Measurements from ENCODE around the gene TMPRSS12.
A peak's percentile ranks its signal among the peaks of the same experiment; 100 is the strongest.
"Not testable (repeated sequence)": the region's sequence is repeated elsewhere in the genome, so short reads cannot be mapped to it uniquely, and the experiment has no call there.

Gene TMPRSS12

DNA sequence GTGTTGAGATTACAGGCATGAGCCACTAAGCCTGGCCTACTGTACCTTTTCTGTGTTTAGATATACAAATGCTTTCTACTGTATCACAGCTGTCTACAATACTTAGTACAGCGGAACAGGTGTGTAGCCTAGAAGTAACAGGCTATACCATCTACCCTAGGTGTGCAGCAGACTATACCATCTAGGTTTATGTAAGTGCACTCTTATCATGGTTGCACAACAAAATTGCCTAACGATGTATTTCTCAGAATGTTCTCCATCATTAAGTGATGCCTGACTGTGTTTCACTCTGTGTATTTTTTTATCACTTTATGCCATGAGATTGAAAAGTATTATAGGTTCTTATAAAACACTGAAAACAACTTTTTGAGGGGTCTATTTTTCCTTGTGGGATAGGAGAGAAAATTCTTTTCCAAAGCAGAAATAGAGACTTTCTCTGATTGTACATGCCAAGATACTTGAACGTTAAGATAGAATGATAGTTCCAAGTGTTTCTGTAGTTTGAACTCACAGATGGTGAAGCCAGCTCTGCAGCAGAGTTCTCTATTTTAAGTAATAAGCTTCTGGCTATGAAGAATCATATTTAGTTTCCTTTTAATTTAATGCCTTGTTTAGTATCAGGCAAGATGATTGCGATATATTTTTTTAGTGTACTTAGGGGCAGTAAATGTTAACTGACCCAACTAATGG, 17.0 kb downstream of the TMPRSS12 start:
- no peak for DNase-seq

DNA sequence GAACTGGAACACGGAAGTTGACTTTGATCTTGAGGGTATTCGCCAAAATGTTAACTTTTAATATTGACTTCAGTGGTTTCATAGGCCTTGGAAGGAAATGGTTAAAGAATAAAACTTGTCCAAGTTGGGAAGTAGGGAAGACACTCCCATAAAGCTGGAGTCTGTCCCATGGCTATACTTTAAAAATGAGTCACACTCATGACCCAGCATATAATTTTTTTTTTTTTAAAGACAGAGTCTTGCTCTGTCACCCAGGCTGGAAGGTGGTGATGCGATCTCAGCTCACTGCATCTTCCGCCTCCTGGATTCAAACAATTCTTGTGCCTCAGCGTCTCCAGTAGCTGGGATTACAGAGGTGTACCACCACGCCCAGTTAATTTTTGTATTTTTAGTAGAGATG, 19.6 kb downstream of the TMPRSS12 start:
- DNase-seq = peak; percentile 77

GRCh38 chr12:50865266-50865665, 22.5 kb downstream of the TMPRSS12 start:
- no peak for DNase-seq

DNA sequence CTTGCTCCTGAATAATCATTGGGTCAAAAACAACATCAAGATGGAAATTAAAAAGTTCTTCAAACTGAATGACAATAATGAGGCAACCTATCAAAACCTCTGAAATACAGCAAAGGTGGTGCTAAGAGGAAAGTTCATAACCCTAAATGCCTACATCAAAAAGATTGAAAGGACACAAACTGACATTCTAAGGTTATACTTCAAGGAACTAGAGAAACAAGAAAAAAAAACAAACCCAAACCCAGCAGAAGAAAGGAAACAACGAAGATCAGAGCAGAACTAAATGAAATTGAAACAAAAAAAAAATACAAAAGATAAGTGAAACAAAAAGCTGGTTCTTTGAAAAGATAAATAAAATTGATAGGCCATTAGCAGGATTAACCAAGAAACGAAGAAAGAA, 26.2 kb downstream of the TMPRSS12 start:
- DNase-seq = not testable (repeated sequence)

DNA sequence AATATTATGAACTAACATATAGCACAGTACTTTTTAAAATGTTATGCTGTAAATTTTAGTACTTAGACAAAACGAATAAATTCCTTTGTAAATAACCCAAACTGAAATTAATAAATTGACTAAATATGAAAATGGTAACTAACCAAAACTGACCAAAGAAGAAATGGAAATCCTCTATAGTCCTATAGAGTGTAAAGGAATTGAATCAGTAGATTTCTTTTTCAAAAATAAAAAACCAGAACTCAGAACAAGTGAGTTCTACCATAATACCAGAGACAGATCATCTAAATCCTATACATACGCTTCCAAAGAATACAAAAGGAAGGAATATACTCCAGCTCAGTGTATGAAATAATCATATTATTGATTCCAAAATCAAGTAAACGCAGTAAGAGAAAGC, 39.8 kb downstream of the TMPRSS12 start:
- DNase-seq = no peak

DNA sequence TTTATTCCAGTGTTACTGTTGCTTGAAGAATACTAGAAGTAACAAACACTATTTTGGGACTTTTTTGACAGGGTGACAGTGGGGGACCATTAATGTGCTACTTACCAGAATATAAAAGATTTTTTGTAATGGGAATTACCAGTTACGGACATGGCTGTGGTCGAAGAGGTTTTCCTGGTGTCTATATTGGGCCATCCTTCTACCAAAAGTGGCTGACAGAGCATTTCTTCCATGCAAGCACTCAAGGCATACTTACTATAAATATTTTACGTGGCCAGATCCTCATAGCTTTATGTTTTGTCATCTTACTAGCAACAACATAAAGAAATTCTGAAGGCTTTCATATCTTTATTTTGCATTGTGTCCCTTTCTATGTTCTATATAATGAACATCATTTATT, 44.5 kb downstream of the TMPRSS12 start:
- DNase-seq = peak; percentile 20

DNA sequence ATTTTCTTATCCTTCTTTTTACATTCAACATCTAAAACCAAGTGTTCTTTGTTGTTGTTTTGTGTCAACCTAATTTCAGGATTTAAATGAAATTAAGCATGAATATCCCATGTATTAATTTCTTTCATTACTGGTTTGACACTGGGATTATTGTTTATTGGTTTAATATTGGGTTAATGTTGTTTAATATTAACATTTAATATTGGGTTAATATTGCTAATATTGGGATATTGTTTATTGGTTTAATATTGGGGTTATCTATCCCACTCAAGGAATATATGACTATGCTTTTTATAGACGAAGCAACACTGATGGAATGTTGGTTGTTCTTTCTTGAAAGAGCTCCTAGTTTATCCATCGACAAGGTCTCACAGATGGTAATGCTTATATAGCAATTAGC, 45.9 kb downstream of the TMPRSS12 start:
- no peak for DNase-seq

- no peak for DNase-seq
Observed at GRCh38 chr12:50894241-50894640, 51.5 kb downstream of the TMPRSS12 start.

DNA sequence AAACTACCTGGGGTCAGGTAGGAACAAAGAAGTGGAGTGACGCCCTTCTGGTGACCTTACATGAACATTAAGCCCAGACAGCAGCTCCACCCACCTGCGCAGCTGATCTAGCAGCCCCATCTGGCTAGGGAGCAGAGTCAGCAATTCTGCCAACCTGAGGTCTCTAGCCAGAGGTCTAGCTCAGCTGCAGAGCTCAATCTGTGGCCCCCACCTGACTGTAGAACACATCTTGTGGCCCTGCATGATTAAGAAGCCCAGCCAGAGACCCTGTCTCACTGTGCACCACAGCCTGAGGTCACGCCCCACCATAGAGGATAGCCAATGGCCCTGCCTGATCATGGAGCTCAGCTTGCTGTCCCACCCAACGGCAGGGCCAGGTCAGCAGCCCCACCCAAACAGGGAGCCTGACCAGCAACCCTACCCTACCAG, 59.0 kb downstream of the TMPRSS12 start:
- DNase-seq = no peak

DNA sequence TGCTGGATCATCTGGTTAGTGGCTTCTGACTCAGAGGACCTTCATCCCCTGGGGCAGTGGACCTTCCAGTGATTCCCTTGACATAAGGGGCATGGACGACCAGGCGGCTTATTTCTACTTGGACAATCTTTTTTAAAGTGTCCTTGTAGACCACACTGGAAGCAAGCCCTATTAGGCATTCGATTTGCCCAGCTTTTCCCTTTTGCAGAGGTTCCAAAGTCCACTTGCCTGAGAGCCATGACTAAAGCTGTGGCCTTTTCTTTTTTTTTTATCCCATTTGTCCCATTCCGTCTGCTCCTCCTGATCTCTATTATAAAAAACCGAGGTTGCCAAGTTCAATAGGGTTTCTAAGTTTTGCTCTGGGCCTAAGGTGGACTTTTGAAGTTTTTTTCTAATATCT, 65.8 kb downstream of the TMPRSS12 start:
- not testable (repeated sequence) for DNase-seq

- not testable (repeated sequence) for DNase-seq
Observed at GRCh38 chr12:50912361-50912760, 69.6 kb downstream of the TMPRSS12 start.

- no peak for DNase-seq
Observed at GRCh38 chr12:50913224-50913623, 70.5 kb downstream of the TMPRSS12 start.

DNA sequence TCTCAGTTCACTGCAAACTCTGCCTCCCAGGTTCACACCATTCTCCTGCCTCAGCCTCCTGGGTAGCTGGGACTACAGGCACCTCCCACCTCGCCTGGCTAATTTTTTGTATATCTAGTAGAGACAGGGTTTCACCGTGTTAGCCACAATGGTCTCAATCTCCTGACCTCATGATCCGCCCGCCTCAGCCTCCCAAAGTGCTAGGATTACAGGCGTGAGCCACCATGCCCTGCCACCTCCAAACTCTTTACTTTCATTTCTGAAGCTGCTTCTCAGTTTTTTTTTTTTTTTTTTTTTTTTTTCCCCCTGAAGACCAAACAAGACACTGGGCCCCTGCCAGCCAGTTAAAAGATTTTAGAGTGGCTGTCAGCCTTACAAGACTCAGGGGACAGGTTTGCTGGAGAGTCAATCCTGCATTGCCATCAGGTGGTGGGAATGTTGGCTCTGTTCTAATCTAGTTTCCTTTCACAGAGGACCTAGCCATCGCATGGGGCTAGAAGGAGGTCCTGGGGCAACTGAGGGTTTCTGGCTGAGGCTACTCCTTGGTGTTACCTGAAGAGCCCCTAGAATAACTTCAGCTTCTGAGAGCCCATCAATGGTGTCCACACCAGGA, 72.3 kb downstream of the TMPRSS12 start:
- no peak for DNase-seq

GRCh38 chr12:50916292-50916691, 73.6 kb downstream of the TMPRSS12 start:
- no peak for DNase-seq

DNA sequence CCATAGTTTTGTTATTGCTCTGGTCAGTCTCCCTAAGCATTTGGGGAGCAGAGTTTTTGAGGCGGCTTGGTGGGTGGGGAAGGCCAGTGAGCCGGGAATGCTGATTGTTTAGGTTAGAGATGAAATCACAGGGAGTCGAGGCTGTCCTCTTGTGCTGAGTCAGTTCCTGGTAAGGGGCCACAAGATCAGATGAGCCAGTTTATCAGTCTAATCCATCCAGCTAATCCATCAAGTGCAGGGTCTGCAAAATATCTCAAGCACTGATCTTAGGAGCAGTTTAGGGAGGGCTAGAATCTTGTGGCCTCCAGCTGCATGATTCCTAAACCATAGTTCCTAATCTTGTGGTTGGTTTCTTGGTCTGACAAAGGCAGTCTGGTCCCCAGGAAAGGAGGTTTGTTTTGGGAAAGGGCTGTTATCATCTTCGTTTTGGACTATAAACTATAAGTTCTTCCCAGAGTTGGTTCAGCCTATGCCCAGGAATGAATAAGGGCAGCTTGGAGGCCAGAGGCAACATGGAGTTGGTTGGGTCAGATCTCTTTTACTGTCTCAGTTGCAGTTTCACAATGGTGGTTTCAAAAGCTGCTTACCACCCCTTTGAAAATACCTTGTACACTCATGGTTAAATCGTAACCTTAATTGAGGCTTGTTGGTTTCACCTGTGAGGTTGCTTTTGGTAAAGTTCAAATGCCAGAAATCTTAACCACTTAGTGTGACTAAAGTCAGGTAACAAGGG, 76.0 kb downstream of the TMPRSS12 start:
- no peak for DNase-seq

GRCh38 chr12:50922820-50923219, 80.1 kb downstream of the TMPRSS12 start:
- DNase-seq = peak; percentile 7

- DNase-seq = no peak
Observed at GRCh38 chr12:50923361-50924130, 80.8 kb downstream of the TMPRSS12 start.

DNA sequence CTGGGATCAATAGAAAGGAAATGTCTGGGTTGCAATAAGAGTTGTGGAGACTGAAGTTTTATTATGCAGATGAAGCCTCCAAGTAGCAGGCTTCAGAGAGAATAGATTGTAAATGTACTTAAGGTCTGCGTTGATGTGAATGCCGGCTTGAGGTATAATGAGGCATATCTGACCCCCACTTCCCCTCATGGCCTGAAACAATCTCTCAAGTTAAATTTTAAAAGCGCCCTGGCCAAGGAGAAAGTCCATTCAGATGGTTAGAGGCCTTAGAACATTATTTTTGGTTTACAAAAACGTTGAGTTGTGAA, 81.4 kb downstream of the TMPRSS12 start:
- DNase-seq = no peak

DNA sequence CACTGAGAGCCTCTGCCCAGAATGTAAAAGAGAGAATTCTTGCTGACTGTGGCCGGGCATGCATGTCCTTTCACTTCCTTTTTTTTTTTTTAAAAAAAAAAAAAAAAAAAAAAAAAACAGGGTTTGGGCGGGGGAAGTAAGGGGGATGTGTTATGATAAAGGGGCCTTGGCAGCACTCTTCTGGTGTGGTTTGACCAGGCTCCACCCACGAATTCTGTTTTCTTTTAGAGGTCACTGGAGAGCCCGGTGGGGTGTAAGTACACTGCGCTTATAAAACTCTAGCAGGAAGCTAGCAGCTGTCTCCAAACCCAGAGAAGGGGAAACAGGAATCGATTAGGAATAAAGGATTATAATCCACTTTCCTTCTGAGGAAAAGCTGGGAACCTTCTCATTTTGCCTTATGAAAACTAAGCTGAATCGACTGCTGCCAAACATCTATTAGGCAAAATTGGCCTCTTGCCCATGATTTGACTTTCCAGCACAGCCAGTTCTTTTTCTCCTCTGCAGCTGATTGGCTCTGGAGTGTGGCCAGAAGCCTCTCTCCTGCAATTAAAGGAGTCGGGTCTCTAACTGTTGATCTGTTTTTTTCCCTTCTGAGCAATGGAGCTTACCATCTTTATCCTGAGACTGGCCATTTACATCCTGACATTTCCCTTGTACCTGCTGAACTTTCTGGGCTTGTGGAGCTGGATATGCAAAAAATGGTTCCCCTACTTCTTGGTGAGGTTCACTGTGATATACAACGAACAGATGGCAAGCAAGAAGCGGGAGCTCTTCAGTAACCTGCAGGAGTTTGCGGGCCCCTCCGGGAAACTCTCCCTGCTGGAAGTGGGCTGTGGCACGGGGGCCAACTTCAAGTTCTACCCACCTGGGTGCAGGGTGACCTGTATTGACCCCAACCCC, 82.0 kb downstream of the TMPRSS12 start:
- peak; percentile 79 for DNase-seq

GRCh38 chr12:50925342-50925651, 82.6 kb downstream of the TMPRSS12 start:
- no peak for DNase-seq

DNA sequence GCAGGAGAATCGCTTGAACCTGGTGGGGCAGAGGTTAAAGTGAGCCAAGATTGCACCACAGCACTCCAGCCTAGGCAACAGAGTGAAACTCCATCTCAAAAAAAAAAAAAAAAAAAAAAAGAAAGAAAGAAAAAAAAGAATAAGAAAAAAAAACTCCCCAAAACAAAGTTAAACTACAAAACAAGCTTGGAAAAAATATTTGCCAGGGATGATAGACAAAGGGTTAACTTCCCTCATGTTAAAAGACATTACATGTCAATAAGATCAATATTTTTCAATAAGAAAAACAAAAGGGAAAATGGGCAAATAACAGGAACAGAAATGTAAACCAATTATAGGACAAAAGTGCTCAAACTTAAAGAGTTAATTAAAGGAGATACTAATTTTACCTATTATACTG, 83.2 kb downstream of the TMPRSS12 start:
- no peak for DNase-seq

DNA sequence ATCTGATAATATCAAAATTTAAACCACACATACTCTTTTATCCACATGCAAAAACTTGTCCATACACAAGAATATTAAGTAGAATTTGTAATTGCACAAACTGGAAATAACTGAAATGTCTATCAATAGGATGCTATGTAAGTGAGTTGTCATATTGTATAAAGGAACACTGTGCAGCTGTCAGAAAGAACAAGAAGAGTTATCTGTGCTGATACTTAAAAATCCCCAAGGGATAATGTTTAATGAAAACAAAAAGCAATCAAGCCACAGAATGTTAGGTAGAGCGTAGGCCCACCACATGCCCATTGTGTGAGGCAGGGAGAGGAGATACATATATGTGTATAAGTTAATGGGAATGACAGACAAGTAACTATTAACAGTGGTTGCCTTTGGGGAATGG, 83.7 kb downstream of the TMPRSS12 start:
- DNase-seq = no peak

DNA sequence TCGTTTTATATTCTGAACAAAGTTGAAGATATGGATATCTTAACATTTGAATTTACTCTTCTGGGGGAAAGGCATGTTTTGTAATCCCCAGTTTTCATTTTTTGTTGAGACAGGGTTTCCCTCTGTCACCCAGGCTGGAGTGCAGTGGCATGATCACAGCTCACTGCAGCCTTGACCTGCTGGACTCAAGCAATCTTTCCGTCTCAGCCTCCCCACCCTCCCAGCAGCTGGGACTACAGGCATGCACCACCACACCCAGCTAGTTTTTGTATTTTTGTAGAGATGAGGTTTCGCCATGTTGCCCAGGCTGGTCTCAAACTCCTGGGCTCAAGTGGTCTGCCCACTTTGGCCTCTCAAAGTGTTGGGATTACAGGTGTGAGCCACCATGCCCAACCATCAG, 84.2 kb downstream of the TMPRSS12 start:
- not testable (repeated sequence) for DNase-seq

Measured in fibroblast of skin of right biceps (primary cell).